ENCODE measurements around the gene FADS3.

Gene FADS3

DNA sequence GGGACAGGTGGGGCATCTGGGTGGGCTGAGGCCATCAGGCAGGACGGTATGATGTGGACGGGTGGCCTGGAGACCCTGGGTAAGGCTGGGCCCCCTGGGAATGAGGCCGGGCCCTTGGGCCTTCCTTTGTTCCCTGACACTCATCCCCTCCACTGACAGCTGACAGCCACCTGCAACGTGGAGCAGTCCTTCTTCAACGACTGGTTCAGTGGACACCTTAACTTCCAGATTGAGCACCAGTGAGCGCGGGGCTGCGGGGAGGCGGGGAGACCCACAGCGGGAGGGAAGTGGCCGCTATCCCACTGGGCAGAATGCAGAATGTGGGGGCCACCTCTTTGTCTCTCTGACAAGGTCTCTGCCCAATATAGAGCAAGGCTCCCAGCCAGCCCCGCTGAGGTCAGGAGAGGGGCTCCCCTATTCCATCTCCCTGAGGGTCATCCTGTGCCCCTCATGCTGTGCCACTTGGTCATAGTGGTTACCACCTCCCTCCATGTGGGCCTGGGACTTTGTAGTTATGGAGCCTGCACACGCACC lies 27.7 kb downstream of the FADS3 start (continued):
- TF ChIP-seq, protein P1, sequence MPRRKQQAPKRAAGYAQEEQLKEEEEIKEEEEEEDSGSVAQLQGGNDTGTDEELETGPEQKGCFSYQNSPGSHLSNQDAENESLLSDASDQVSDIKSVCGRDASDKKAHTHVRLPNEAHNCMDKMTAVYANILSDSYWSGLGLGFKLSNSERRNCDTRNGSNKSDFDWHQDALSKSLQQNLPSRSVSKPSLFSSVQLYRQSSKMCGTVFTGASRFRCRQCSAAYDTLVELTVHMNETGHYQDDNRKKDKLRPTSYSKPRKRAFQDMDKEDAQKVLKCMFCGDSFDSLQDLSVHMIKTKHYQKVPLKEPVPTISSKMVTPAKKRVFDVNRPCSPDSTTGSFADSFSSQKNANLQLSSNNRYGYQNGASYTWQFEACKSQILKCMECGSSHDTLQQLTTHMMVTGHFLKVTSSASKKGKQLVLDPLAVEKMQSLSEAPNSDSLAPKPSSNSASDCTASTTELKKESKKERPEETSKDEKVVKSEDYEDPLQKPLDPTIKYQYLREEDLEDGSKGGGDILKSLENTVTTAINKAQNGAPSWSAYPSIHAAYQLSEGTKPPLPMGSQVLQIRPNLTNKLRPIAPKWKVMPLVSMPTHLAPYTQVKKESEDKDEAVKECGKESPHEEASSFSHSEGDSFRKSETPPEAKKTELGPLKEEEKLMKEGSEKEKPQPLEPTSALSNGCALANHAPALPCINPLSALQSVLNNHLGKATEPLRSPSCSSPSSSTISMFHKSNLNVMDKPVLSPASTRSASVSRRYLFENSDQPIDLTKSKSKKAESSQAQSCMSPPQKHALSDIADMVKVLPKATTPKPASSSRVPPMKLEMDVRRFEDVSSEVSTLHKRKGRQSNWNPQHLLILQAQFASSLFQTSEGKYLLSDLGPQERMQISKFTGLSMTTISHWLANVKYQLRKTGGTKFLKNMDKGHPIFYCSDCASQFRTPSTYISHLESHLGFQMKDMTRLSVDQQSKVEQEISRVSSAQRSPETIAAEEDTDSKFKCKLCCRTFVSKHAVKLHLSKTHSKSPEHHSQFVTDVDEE (CRISPR knock-in tag; IDR thresholded peaks at IDR 0.05): no peak
- TF ChIP-seq TOX (CRISPR knock-in tag; IDR thresholded peaks at IDR 0.05; ENCODE audit: borderline replicate concordance) (no peak), BACH2 (CRISPR knock-in tag; IDR thresholded peaks at IDR 0.05; ENCODE audit: borderline replicate concordance) (no peak), ZFP3 (CRISPR knock-in tag; IDR thresholded peaks at IDR 0.05) (no peak)

DNA sequence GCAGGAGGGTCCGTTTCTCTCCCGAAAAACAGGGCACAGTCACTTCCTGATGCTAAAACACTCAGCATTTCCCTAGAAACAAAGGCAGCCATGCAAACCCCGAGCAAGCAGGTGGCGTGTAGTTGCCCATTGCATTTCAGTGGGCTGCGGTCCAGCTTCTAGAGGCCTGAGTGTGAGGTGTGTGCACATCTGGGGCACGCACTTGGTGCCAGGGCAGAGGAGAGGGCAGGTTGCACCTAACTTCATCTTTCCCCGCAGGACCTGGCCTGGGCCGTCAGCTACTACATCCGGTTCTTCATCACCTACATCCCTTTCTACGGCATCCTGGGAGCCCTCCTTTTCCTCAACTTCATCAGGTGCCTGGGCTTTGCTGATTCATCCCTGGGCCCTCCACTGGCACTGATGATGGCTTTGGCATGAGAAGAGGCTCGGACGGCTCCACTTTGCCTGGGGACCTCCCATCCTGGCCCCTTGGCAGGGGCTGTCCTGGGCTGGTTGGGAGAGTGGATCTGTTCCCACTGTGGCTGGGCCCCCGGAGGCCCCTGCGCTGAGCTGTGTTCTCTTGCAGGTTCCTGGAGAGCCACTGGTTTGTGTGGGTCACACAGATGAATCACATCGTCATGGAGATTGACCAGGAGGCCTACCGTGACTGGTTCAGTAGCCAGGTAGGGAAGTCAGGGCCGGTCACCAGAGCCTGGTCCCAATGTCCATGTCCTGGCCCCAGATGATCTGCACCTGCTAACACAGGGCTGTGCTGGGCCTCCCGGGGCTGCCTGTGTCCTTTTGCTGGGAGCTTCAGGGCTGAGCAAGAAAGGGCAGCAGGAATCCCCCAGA lies 28.4 kb downstream of the FADS3 start:
- ATAC-seq: no peak
- TF ChIP-seq OSR1 (CRISPR knock-in tag; IDR thresholded peaks at IDR 0.05): no peak

DNA sequence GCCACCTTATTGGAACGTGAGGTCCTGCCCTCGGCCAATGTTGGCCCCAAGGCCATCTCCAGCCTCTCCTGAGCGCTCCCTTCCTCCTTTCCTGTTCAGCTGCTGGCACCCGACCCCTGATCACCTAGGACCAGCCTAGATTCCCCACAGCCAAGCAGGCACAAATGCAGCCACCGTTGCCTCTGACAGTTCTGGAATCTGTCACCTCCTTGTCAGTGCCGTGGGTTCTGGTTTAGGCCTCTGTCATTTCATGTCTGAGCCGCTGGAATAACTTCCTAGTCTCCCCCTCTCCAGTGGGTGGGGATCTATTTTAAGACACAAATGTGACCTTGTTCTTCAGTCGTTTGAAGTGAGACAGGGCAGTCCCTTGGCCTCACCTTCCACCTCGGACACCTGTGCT lies 29.7 kb downstream of the FADS3 start:
- no peak for ATAC-seq
- no peak for TF ChIP-seq ZC3H10 (CRISPR knock-in tag; IDR thresholded peaks at IDR 0.05)
- TF ChIP-seq GLIS3 (CRISPR knock-in tag; IDR thresholded peaks at IDR 0.05): no peak
- no peak for TF ChIP-seq SNAI2 (CRISPR knock-in tag; IDR thresholded peaks at IDR 0.05)

DNA sequence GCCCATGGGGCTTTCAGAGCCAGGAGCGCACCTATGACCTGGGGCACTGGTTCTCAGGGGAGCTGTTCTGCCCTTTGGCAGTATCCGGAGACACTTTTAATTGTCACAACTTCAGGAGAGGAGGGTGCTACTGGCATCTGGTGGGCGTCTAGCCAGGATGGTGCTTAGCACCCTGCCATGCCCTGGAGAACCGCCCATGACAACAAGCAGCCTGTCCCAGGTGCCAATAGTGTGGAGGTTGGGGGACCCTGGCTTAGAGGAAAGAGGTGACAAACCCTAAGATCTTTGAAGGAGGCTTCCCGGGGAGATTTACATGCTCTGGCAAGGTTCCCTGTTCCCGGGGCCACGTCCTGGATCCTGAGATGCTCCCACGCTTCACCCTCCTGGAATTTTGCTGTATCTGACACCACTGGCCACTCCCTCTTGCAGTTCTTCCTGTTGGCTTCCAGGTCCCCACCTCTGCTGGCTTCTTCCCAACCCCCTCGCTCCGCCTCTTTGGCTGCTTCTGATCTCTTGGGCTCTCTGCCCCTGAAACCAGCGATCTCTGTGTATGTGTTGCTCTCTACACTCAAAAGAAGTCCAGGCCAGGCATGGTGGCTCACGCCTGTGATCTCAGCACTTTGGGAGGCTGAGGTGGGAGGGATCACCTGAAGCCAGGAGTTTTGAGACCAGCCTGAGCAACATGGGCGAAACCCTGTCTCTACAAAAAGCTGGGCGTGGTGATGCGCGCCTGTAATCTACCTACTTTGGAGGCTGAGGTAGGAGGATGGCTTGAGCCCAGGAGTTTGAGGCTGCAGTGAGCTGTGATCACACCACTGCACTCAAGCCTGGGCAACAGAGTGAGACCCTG lies 31.1 kb downstream of the FADS3 start:
- TF ChIP-seq ARNTL (CRISPR knock-in tag; IDR thresholded peaks at IDR 0.05; ENCODE audit: borderline replicate concordance, low read depth) (no peak), OSR1 (CRISPR knock-in tag; IDR thresholded peaks at IDR 0.05) (no peak), SNAI2 (CRISPR knock-in tag; IDR thresholded peaks at IDR 0.05) (no peak), ZNF70 (CRISPR knock-in tag; IDR thresholded peaks at IDR 0.05) (no peak), TCF4 (CRISPR knock-in tag; IDR thresholded peaks at IDR 0.05; ENCODE audit: borderline replicate concordance) (no peak), PPARA (CRISPR knock-in tag; IDR thresholded peaks at IDR 0.05; ENCODE audit: borderline replicate concordance) (no peak), ZFP30 (CRISPR knock-in tag; IDR thresholded peaks at IDR 0.05) (no peak), BACH2 (CRISPR knock-in tag; IDR thresholded peaks at IDR 0.05; ENCODE audit: borderline replicate concordance) (no peak), ZNF565 (CRISPR knock-in tag; conservative IDR thresholded peaks at IDR 0.05; ENCODE audit: low read depth) (no peak), ESRRG (CRISPR knock-in tag; IDR thresholded peaks at IDR 0.05) (no peak), ISL1 (CRISPR knock-in tag; IDR thresholded peaks at IDR 0.05) (no peak)
- TF ChIP-seq, protein P1 (CRISPR knock-in tag; IDR thresholded peaks at IDR 0.05): no peak
- TF ChIP-seq, protein P2, sequence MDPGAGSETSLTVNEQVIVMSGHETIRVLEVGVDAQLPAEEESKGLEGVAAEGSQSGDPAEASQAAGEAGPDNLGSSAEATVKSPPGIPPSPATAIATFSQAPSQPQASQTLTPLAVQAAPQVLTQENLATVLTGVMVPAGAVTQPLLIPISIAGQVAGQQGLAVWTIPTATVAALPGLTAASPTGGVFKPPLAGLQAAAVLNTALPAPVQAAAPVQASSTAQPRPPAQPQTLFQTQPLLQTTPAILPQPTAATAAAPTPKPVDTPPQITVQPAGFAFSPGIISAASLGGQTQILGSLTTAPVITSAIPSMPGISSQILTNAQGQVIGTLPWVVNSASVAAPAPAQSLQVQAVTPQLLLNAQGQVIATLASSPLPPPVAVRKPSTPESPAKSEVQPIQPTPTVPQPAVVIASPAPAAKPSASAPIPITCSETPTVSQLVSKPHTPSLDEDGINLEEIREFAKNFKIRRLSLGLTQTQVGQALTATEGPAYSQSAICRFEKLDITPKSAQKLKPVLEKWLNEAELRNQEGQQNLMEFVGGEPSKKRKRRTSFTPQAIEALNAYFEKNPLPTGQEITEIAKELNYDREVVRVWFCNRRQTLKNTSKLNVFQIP (CRISPR knock-in tag; IDR thresholded peaks at IDR 0.05; ENCODE audit: borderline replicate concordance, low read depth): no peak
- ATAC-seq: no peak
